Mesenchymal stem cell (in vitro differentiated cells and primary cell): ENCODE measurements around the gene TMPRSS6.

Experiments
- DNase-seq: peaks from one replicate; pipeline ENCODE4 v3.0.0-alpha.2; 2013
- H2AFZ ChIP-seq: one replicate; pipeline ENCODE4 v1.6.1; 2013; ENCODE audit warnings: low read depth, mild to moderate bottlenecking, control low read depth, inconsistent platforms, low read length, moderate library complexity
- H2AK5ac ChIP-seq: 2 replicates; pipeline ENCODE4 v1.6.1; 2013; ENCODE audit warnings: low read length, moderate library complexity, mild to moderate bottlenecking, inconsistent platforms; ENCODE audit not compliant: severe bottlenecking
- H2BK120ac ChIP-seq: one replicate; pipeline ENCODE4 v1.6.1; 2013; ENCODE audit warnings: low read depth, mild to moderate bottlenecking, inconsistent platforms, low read length, moderate library complexity
- H2BK12ac ChIP-seq, 2 experiments: one replicate each; pipeline ENCODE4 v1.6.1; 2013; ENCODE audit warnings: inconsistent platforms in 2 of 2, low read length in 2 of 2, mild to moderate bottlenecking in 2 of 2, moderate library complexity in 2 of 2, control low read depth in 1 of 2
- H2BK15ac ChIP-seq: one replicate; pipeline ENCODE4 v1.6.1; 2013; ENCODE audit warnings: mild to moderate bottlenecking, low read depth, inconsistent platforms; ENCODE audit not compliant: poor library complexity, severe bottlenecking
- H2BK5ac ChIP-seq: 2 replicates; pipeline ENCODE4 v1.6.1; 2013; ENCODE audit warnings: low read depth, mild to moderate bottlenecking, low read length, control low read depth, inconsistent platforms; ENCODE audit not compliant: poor library complexity, severe bottlenecking
- H3K14ac ChIP-seq, 2 experiments: one replicate each; pipeline ENCODE4 v1.6.1; 2013; ENCODE audit warnings: inconsistent platforms in 2 of 2, low read length in 2 of 2, control low read depth in 1 of 2, mild to moderate bottlenecking in 1 of 2, moderate library complexity in 1 of 2
- H3K18ac ChIP-seq, 2 experiments: one replicate each; pipeline ENCODE4 v1.6.1; 2013; ENCODE audit warnings: inconsistent platforms in 2 of 2, low read length in 2 of 2, control low read depth in 1 of 2, low read depth in 1 of 2, mild to moderate bottlenecking in 1 of 2
- H3K23ac ChIP-seq, 2 experiments: one replicate each; pipeline ENCODE4 v1.6.1; 2013; ENCODE audit warnings: inconsistent platforms in 2 of 2, low read length in 2 of 2, mild to moderate bottlenecking in 2 of 2, moderate library complexity in 2 of 2, control low read depth in 1 of 2
- H3K27ac ChIP-seq: 2 replicates; pipeline ENCODE4 v1.5.1; 2013; ENCODE audit warnings: mild to moderate bottlenecking, moderate library complexity, low read length, control low read depth, inconsistent platforms; ENCODE audit not compliant: poor library complexity, severe bottlenecking
- H3K27me3 ChIP-seq, 2 experiments: 2 replicates each; pipeline versions ENCODE4 v1.6.1 to v1.7.0; 2013; ENCODE audit warnings: low read length in 2 of 2, mild to moderate bottlenecking in 2 of 2, moderate library complexity in 2 of 2, control low read depth in 1 of 2, inconsistent platforms in 1 of 2; ENCODE audit not compliant: control insufficient read depth in 1 of 2, insufficient read depth in 1 of 2
- H3K36me3 ChIP-seq, 2 experiments: 2 replicates each; pipeline versions ENCODE4 v1.6.1 to v1.7.0; 2013; ENCODE audit warnings: low read length in 2 of 2, control low read depth in 1 of 2, inconsistent platforms in 1 of 2, low read depth in 1 of 2, mild to moderate bottlenecking in 1 of 2; ENCODE audit not compliant: insufficient read depth in 2 of 2, control insufficient read depth in 1 of 2
- H3K4ac ChIP-seq, 2 experiments: one replicate each; pipeline ENCODE4 v1.6.1; 2013; ENCODE audit warnings: inconsistent platforms in 2 of 2, low read length in 2 of 2, mild to moderate bottlenecking in 2 of 2, moderate library complexity in 2 of 2, control low read depth in 1 of 2, low read depth in 1 of 2
- H3K4me1 ChIP-seq: 2 replicates; pipeline ENCODE4 v1.6.1; 2013; ENCODE audit warnings: low read depth, low read length, control low read depth; ENCODE audit not compliant: control insufficient read depth, insufficient read depth
- H3K4me2 ChIP-seq: 2 replicates; pipeline ENCODE4 v1.6.1; 2013; ENCODE audit warnings: low read length, mild to moderate bottlenecking, inconsistent platforms; ENCODE audit not compliant: poor library complexity, severe bottlenecking
- H3K4me3 ChIP-seq, 2 experiments: 2 replicates each; pipeline versions ENCODE4 v1.5.1 to v1.7.0; 2013; ENCODE audit warnings: low read length in 2 of 2, mild to moderate bottlenecking in 2 of 2, control low read depth in 1 of 2, low read depth in 1 of 2; ENCODE audit not compliant: insufficient read depth in 1 of 2
- H3K79me1 ChIP-seq: replicated peaks from 2 replicates; pipeline ENCODE4 v1.6.1; 2013; ENCODE audit warnings: mild to moderate bottlenecking, control low read depth, low read length, inconsistent platforms; ENCODE audit not compliant: poor library complexity, severe bottlenecking
- H3K9ac ChIP-seq: 2 replicates; pipeline ENCODE4 v1.7.0; 2013; ENCODE audit warnings: mild to moderate bottlenecking, low read length, moderate library complexity
- H3K9me3 ChIP-seq: 2 replicates; pipeline ENCODE4 v1.7.0; 2013; ENCODE audit warnings: mild to moderate bottlenecking, low read length; ENCODE audit not compliant: control insufficient read depth
- H4K8ac ChIP-seq: one replicate; pipeline ENCODE4 v1.6.1; 2013; ENCODE audit warnings: inconsistent platforms, mild to moderate bottlenecking, low read length, moderate library complexity
- H4K91ac ChIP-seq: one replicate; pipeline ENCODE4 v1.6.1; 2013; ENCODE audit warnings: mild to moderate bottlenecking, low read length, inconsistent platforms
- WGBS: methylation state at CpG from one replicate; pipeline ENCODE4 v1.1.7; 2013; ENCODE audit warnings: mixed read lengths; 5-methylcytosine and 5-hydroxymethylcytosine counted together

The TMPRSS6 gene

DNA sequence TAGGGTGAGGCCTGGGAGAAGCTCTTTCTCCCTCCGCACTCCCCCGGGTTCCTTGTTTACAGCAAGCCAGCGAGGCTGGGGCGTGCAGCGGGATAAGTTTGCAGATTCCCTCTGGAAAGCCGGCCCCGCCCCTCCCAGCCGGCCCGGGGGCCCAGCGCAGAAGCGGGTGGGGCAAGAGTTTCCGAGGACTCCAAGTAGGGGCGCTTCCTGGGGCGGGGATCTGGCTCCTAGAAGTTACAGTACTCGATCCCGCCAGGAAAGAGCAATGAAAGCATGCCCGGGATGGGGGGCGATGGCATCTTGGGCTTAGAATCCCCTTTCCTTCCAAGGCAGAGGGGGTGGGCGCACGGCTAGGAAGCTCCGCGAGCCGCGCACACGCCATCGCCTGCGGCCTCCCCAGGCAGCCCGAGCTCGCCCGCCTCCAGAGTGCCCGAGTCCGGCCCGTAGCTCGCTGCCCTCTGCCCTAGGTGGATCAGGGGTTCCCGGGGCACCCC is 90.7 kb downstream of the TMPRSS6 start:
- H2BK15ac ChIP-seq = peak overlapping the region; percentile 60
- no peak overlapping the region for H2AK5ac ChIP-seq

DNA sequence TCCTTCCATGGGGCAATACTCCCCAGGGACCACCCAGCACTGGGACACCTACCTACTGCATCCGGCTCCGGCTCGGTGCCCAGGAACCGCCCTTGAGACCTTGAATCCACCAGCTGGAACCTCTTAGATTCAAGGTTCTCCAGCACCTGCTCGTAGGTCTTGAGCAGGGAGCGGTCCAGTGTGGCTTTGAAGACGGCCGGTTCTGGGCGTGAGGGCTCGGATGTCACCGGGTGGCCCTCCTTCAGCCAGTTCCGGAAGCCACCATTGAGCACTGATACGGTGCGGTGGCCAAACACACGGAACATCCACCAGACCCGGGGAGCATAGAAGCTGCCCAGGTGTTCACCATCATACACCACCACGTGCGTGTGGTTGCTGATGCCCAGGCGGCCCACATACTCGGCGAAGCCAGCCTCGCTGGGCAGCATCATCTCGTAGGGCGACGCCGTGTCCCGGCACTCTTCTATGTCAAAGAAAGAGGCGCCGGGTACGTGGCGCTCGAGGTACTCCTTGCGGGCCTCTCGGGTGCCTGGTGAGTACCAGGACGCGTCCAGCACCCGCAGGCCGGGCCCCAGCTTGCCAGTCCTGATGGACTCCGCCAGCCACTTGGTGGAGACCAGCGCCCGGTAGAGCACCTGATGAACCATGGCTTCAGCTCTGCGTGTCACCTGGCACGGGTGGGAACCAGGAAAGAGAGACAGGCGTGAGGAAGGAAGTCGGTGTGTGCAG is 91.3 kb downstream of the TMPRSS6 start:
- H2BK12ac ChIP-seq = no peak overlapping the region
- peaks cover 42% of the 10 kb centered on the region for H3K79me1 ChIP-seq
- H2BK15ac ChIP-seq = no peak overlapping the region
- H3K36me3 ChIP-seq = peaks cover 18 to 37% of the 10 kb centered on the region in 2 experiments
- peak overlapping the region; percentile 30 to 85 for H3K18ac ChIP-seq
- peak overlapping the region in 1 of 2 experiments; percentile 70 for H3K4ac ChIP-seq
- H2AK5ac ChIP-seq = no peak overlapping the region
- peak overlapping the region; percentile 84 to 87 for H3K4me3 ChIP-seq
- peak overlapping the region; percentile 77 for H3K9ac ChIP-seq
- no peak overlapping the region for H3K23ac ChIP-seq
- WGBS = 78% methylated on average over 45 of the region's 45 CpGs
- H4K91ac ChIP-seq = no peak overlapping the region
- H4K8ac ChIP-seq = peak overlapping the region; percentile 1
- no peak overlapping the region for H2AFZ ChIP-seq
- peaks cover 37% of the 10 kb centered on the region for H3K4me1 ChIP-seq
- no peak overlapping the region for H2BK120ac ChIP-seq
- H3K27ac ChIP-seq = no peak overlapping the region
- peak overlapping the region in 1 of 2 experiments; percentile 63 for H3K14ac ChIP-seq
- DNase-seq = no peak
- H3K4me2 ChIP-seq = peak overlapping the region; percentile 94
- H3K9me3 ChIP-seq = no peaks in the 10 kb centered on the region
- no peaks in the 10 kb centered on the region for H3K27me3 ChIP-seq
- H2BK5ac ChIP-seq = no peak overlapping the region

More for the DNA sequence above, 90.7 kb downstream of the TMPRSS6 start:
- no peaks in the 10 kb centered on the region for H3K9me3 ChIP-seq
- H2BK120ac ChIP-seq = peak overlapping the region; percentile 100
- H3K9ac ChIP-seq = peak overlapping the region; percentile 77
- WGBS = under 1% methylated on average over 27 of the region's 35 CpGs
- H4K91ac ChIP-seq = no peak overlapping the region
- H2BK5ac ChIP-seq = no peak overlapping the region
- no peak overlapping the region for H4K8ac ChIP-seq
- H3K18ac ChIP-seq = peak overlapping the region; percentile 80 to 85
- H3K4me3 ChIP-seq = peak overlapping the region; percentile 84 to 87
- no peaks in the 10 kb centered on the region for H3K27me3 ChIP-seq
- H2BK12ac ChIP-seq = no peak overlapping the region
- H3K79me1 ChIP-seq = peaks cover 45% of the 10 kb centered on the region
- peaks cover 18 to 40% of the 10 kb centered on the region in 2 experiments for H3K36me3 ChIP-seq
- H3K4me2 ChIP-seq = peak overlapping the region; percentile 94
- H3K27ac ChIP-seq = peak overlapping the region; percentile 54
- peak overlapping the region in 1 of 2 experiments; percentile 54 for H3K4ac ChIP-seq
- H3K14ac ChIP-seq = peak overlapping the region in 1 of 2 experiments; percentile 63
- DNase-seq = peak; percentile 82
- H3K23ac ChIP-seq = peak overlapping the region in 1 of 2 experiments; percentile 49
- no peak overlapping the region for H2AFZ ChIP-seq
- peaks cover 39% of the 10 kb centered on the region for H3K4me1 ChIP-seq

DNA sequence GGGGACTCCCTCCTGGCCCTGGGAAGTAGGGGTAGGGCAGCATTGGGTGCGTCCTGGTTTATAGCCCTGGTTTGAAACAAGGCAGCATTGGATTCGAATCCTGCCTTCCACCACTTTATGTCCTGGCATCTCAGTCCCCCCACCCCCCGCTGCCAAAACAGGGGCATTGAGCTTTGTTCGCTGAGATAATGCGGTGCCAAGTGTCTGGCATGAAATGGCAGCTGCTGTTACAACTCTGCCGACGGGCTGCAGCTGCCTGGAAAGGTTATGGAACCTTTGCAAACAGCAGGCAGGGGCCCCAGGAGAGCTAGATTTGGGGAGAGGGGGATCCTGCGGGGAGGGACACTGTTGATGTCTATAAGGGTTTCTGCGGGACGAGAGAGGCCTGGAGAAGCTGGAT is 92.2 kb downstream of the TMPRSS6 start:
- Histone ChIP-seq H3K4me3 (no peak overlapping the region), H3K4me2 (no peak overlapping the region), H4K91ac (peak overlapping the region; percentile 11), H3K36me3 (peaks cover 18 to 30% of the 10 kb centered on the region in 2 experiments), H3K4ac (no peak overlapping the region), H3K23ac (no peak overlapping the region), H2BK15ac (no peak overlapping the region), H2BK5ac (no peak overlapping the region), H3K18ac (peak overlapping the region in 1 of 2 experiments; percentile 44), H2AK5ac (no peak overlapping the region), H3K9ac (no peak overlapping the region), H3K4me1 (peaks cover 34% of the 10 kb centered on the region), H3K79me1 (peaks cover 35% of the 10 kb centered on the region), H3K27me3 (no peaks in the 10 kb centered on the region), H2BK120ac (no peak overlapping the region), H4K8ac (peak overlapping the region; percentile 17), H2AFZ (no peak overlapping the region), H3K9me3 (no peaks in the 10 kb centered on the region), H3K14ac (no peak overlapping the region), H2BK12ac (no peak overlapping the region), H3K27ac (no peak overlapping the region)
- WGBS = 94% methylated on average over 9 of the region's 10 CpGs
- no peak for DNase-seq

DNA sequence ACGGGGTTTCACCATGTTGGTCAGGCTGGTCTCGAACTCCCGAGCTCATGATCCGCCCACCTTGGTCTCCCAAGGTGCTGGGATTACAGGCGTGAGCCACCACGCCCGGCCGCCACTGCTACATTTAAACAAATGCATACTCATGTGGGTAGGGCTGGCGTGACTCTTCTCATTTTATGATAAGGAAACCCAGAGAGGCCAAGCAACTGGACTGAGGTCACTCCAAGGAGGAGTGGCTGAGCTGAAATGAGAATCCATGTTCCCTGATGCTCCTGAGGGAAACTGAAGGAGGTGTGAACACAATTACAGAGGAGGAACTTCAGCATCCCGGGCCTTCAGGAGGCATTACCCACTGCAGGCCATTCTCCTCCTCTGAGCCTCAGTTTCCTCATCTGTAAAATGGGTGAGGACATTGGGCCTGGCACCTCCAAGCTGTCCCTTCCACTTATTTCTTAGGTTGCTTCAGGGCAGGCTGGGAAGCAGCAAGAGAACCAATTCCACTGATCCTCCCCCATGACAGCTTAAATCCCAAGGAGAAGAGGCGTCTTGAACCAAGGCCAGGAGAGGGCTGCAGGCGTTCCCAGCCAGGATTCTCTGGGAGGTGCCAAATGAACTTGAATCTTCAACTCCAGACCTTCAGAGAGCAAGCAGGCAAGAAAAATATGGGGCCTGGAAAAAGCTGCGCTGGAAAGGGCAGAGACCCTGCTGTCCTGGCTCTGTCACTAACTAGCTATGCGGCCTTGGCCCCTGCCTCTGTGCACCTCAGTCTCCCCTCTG is 93.2 kb downstream of the TMPRSS6 start:
- Histone ChIP-seq H3K79me1 (peaks cover 29% of the 10 kb centered on the region), H3K23ac (no peak overlapping the region), H4K91ac (no peak overlapping the region), H3K18ac (no peak overlapping the region), H3K9ac (no peak overlapping the region), H3K4me3 (no peak overlapping the region), H3K9me3 (no peaks in the 10 kb centered on the region), H2BK15ac (no peak overlapping the region), H4K8ac (no peak overlapping the region), H2BK5ac (no peak overlapping the region), H3K4me1 (peaks cover 31% of the 10 kb centered on the region), H3K4me2 (no peak overlapping the region), H3K27ac (no peak overlapping the region), H3K36me3 (peaks cover 18 to 29% of the 10 kb centered on the region in 2 experiments), H2BK120ac (no peak overlapping the region), H3K27me3 (no peaks in the 10 kb centered on the region), H2BK12ac (no peak overlapping the region), H3K4ac (no peak overlapping the region), H2AK5ac (no peak overlapping the region), H3K14ac (no peak overlapping the region), H2AFZ (no peak overlapping the region)
- 94% methylated on average over 14 of the region's 14 CpGs for WGBS
- no peak for DNase-seq
